HG03354 (cell line): ENCODE results near the gene CHN2.

Source experiments
- ATAC-seq: cut with Tn5 transposase; IDR thresholded peaks from one replicate; pipeline ENCODE4 v1.9.1; 2021; ENCODE audit warnings: mild to moderate bottlenecking; ENCODE audit not compliant: unreplicated experiment, poor library complexity, severe bottlenecking

Gene CHN2

DNA sequence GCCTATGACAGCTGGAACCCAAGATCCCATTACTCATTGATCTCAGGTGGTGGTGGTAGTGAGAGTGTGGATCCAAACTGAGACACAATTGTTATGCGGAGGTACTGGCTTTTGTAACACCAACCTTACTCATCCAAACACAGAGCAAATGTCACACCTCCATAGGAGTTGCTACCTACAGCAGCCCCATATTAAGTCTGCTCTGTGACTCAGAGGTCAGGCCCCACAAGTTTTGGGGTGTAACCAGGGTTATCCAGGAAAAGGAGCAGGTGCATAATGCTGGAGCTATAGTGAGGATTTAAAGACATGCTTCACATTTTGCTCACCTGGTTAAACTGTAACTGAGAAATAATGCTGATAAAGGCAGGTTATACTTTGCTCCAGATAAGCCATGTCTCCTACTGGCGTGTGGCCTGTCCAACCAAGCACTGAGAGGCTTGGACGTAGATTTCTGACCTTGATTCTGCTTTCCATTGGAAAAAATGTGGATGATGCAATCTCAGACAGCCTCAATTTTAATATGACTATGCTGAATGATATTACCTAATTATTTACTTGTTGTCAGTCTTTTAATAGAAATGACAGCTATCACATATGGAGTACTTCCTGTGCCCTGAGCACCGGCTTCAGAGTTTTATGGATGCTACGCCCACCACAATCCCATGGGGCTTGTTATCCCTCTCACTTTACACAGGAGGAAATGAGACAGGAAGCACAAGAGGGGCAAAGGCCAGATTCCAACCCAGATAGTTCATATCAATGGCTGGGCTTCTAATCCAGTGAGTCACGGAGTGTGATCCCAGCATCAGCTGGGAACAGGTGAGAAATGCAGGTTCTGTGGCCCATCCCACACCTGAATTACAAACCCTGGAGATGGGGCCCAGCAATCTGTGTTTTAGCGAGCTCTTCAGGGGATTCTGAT lies 181.3 kb downstream of the CHN2 start:
- ATAC-seq = no peak

DNA sequence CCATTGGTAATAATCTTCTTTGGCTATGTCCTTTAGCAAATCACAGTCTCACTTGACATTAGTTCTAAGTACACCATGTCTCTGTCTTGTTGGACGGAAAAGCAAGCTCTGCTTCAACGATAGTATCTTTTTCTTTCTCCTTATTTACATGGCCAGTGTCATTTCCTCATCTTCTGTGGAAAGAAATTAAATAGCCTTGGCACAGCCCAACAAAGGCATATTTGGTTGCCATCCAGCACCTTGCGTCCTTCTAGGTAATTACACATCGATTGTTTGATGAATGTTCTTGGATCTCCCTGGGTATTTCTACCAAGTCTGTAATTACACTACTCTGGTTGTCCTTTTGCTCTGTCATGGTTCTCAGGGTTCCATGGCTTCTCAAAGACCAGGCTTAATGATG lies 183.1 kb downstream of the CHN2 start:
- no peak for ATAC-seq

DNA sequence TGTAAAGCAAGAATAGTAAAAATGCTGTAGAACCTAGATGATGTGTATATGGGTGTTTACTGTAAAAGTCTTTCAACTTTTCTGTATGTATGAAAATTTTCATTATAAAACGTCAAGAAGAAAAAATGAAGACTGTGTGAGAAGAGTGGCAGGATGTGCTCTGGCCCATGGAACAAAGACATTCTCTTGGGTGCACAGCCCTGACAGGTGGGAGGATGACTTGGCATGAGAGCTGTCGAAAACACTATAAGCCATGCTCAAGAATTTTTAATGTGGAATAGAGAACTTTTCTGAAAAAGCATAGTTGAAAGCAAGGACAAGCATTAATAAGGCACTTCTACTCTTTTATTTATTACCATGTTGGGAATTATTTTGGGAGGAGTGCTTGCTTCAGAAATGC lies 185.0 kb downstream of the CHN2 start:
- no peak for ATAC-seq

DNA sequence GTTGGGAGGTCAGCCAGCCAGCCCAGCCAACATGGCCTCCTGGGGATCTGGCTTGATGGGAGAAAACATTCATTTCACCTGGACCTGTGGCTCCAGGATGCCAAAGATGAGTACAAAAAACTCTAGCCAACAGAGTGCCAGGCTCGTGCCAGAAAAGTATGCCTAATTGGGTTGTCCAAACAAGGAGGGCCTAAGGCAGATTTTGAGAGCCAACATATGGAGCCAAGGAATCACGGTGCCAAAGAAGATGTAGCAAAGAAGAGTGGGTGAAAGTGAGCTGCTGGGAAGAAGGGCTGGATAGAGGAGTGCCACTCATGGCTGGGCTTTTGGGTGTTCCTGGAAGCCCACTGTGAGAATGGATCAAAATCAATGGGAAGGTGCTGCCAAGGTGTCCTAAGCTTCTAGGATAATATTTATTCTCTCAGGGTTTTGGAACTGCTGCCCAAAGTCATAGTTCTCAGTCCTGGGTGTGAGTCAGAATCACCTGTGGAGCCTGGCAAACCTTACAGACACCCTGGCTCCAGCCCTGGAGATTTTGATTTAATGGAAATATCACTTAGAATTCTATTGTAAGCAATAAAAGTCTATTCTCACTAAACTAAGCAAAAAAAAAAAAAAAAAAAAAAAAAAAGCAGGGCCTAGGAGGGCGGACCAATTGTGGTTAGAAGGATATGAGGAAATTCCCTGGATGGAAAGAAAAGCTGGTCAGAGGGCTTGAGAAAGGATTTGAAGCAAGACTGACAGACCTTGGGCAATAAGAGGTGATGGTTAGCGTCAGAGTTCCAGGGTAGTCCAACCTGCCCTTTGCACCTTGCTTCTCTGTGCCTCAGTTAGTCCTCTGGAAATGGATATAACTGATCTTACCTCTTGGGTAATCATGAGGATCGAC lies 186.9 kb downstream of the CHN2 start:
- ATAC-seq = no peak

DNA sequence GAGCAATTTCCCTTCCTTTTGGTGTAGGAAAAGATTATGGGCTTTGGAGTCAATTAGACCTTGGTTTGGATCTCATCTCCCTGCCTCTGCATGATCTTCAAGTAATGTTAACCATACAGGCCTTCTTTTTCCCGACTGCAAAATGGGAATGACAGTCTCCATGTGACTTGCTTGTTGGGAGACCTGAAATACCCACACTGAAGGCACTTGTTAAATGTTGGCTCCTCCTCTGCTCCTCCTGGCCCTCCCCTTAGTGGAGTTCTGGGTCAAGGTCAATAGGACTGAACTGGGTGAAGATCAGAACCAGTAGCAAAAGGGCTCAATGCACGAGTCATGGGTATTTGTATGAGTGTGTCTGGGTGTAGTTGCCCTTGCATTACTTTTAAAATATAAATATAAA lies 189.7 kb downstream of the CHN2 start:
- no peak for ATAC-seq

DNA sequence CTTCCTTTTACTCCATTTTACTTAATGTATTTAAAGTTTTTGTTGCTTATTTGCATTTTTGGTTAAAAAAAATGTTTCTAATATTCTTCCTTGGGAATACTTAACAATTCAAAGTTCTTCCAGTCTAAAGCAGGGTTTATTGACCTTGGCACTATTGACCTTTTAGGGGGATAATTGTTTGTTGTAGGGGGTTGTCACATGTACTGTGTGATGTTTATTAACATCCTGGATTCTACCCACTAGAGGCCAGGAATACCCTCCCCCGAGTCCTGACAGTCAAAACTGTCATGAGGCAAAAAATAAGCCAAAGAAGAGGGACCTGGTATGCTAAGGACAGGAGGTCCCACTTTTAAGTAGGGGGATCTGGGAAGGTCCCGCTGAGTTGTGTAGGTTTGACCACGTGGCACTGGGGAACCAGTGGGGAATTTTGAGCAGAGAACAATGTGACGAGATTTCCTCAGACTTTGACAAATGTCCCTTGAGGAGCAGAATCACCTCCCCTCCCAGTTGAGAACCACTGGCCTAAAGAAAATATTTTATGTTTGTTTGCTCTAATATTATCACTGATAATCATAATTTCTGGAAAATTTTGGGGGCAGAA lies 190.7 kb downstream of the CHN2 start:
- ATAC-seq = no peak

DNA sequence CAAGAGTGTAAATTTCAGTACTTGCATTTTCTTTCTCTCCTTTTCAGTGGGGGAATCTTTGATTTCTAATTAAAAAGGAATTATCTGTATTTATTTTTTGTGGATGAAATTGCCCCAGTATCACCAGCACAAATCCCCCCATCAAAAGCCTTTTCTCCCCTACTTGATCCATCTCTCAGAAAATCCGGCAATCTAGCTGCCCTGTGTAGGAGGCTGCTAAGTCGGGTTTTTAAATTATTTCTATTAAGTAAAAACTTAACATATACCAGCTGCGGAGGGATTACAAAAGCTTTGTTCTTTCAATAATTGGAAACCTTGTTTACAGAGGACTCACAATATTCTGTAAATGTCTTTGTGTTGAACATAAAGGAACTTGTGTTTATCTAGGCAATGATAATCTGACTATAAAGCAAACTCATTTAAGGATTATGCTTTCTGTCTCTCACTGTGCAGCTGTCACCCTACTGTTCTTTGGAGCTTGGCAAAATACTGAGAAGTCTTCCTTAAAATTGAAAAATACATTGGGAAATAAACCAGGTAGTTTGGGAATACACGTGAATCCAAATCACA lies 191.7 kb downstream of the CHN2 start:
- no peak for ATAC-seq

DNA sequence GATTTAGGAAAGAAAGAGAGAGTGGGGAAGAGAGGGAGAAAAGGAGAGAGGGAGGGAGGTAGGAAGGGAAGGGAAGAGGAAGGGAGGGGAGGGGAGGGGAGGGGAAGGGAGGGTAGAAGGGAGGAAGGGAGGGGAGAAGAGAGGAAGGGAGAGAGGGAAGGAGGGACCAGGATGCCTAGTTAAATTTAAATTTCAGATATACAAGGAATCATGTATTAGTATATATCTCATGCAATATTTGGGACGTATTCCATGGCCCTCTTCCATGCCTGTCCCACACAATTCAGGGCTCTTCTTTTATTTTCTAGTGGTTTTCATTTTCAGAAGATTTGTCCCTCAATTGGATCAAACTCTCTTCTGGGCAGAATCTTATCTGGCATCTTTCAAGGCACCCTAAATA lies 196.7 kb downstream of the CHN2 start:
- ATAC-seq = no peak

DNA sequence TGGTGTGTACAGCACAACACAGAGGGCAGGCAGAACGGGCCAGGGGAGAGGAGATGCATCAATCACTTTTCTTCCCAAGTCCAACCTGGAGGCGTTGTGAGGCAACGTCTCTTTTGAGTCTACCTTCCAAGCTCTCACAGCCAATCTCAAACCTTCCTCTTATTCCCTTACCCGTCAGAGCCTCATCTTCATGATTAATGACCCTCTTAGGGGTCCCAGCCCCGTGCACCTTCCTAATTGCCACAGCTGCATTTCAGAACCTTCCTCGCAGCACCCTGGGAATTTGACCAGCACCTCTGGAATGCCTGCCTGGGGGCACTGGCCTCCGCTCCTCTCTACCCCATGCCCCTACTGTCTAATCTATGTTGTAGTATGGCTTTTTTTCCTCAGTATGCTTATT lies 199.7 kb downstream of the CHN2 start:
- no peak for ATAC-seq

DNA sequence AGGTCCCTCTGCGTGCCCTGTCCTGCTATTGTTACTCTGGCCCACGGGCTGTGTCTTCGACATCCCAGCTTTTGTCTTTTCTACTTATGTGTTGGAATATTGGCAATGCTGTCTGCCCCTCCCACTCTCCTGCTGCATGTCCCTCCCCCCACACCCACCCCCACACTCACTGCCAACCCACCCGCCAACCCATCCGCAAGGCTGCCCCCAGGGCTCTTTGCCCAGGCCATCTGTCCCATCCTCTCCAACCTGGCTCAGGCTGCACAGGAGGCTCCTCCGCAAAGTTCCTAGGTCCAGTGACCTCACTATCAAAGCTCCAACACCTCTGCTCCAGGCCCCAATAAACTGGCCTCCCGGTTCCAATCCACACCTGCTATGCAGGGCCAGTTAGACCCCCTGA lies 202.0 kb downstream of the CHN2 start:
- ATAC-seq = no peak

DNA sequence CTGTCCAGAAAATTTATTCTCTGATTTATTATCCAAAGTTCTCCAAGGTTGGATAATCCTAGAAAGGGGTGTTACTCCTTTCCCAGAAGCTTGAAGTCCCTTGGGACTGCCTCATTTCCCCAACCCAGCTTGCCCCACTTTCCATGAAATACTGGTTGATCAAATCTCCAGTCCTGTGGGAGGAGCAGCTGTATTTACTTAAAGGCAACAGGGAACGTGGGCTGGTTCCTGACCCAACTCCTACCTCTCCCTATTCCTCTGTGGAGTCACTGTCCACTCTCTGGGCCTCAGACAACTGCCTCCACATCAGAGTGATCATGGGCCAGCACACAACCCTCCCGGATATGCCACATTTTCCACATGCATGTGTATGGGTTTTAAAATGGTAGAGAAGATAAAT lies 202.8 kb downstream of the CHN2 start:
- no peak for ATAC-seq

DNA sequence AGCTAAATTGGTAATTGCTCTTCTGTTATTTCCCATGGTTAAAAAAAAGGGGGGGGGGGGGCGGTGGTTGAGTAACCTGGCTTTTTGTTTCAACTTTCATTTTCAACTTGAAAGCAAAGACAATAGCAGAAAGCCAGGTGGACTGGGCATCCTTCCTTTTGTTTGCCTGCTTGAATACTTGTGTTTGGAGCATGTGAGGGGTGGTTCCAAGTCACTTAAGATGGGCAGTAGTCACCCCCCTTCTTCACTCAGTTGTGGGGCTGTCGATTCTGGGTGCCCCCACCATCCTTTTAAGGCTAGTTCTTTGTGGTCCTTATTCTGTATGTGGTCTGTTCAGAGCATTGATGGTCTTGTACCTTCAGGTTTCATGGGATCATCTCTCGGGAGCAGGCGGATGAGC lies 203.4 kb downstream of the CHN2 start:
- ATAC-seq = no peak

DNA sequence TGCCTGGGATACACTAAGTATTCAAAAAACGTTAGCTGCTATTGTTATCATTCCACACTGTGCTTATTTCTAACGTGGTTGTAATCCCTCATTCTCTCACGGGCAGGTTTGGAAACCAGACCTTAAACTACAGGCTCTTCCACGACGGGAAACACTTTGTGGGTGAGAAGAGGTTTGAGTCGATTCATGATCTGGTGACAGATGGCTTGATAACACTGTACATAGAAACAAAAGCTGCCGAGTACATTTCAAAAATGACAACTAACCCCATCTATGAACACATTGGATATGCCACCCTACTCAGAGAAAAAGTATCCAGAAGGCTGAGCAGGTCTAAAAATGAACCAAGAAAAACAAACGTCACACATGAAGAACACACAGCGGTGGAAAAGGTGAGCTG lies 205.9 kb downstream of the CHN2 start:
- ATAC-seq = no peak

DNA sequence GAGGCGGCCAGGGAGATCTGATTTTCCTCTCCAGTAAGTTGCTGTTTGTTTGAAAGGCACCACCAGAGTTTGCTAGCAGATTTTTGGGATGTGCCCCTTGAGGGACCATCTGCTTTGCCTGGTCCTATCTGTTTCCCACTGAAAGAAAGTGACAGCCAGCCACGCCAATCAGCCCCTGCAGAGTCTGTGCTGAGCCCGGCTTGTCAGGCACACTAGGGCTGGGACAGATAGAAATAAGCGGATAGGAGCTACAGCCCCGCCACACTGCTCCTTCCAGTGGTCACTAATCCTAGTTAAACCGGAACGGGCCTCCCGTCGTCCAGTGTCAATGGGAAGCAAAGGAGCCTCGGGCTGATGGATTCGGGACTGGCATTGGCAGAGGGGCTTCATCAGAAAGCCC lies 207.2 kb downstream of the CHN2 start:
- ATAC-seq = no peak

DNA sequence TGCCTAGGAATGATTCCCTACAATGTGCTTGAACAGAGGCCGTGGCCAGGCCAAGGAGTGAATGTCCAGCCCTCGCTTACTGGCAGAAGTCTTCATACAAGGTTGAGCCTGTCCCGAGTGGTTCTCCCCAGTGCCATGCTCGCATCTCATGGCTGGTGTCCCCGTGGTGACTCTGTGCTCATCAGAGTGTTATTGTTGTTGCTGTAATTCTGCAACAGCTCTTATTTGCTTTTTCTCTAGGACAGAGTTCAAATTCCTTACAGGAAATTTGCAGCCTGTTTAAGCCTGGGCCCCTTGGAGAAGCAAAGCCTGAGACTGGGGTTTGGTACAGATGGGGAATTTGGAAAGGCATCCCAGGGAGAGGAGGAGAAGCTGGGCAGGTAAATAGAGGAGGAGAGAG lies 211.3 kb downstream of the CHN2 start:
- no peak for ATAC-seq

DNA sequence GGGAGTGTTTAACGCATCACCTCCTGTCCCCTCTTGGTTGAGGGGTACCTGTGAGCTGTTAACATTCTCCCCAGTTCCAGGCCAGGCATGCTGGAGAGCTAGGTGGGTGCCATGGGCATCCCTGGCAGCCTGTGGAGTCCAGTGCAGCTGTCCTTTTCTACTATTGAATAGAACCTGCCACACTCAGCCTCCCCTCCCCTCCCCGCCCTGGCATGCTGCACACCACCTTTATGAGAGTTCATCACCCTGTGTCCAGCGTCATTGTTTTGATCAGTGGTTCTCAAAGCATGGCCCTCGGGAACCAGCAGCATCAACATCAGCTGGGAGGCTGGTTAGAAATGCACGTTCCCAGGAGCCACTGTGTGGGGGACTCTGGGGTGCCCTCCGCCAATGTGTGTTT lies 211.8 kb downstream of the CHN2 start:
- ATAC-seq = no peak

DNA sequence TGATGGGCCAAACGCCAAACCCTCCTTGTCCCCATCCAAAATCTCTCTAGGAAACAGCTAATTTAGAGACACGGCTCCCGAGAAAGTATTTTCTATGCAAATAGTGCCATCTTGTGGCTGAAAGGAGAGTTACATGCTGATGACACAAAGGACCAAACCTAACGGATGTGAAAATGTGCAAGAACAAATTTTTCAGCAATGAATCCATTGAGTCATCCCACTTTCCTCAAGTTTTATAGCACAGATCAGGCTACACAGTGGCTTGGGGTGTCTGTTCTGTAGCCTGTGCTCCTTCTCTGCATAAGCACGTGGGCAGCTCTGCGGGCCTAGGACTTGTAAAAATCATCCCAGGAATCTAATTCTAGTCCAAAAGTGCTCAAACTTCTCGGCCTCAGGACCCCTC lies 214.3 kb downstream of the CHN2 start:
- ATAC-seq = peak; percentile 80

DNA sequence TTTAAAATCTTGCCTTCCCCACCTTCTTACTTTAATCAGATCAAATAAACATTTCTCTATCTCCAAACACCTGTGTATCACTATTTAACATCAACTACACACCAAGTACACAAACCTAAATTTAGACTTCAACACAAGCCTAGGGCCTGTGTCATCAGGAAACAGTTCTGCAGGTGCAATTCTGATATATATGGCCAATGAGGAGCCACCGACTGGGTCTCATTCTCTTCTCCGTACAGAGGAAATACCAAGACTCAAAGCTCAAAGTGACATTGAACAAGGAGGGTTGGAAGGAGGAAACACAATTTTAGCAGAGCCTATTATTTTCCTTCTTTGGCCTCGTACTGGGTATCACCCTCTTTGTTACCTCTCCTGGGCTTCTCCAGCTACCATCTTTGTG lies 216.4 kb downstream of the CHN2 start:
- no peak for ATAC-seq

DNA sequence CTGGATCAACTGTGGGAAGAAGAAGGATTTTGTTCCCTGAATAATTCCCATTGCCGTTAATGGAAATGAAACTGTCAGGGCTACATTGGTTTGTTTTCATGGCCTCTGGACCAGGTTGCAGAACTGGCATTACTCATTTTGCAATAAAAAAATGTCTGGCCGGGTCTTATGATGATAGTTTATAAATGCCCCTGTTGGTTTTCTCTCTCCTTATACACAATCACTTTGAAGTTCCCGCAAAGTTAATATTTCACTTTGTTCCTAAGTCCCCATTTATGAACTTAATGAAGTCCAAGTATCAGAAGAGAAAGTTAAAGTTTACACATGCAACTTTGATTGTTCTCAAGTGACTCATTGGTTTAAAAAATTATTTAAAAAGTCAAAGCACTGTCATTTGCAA lies 218.3 kb downstream of the CHN2 start:
- ATAC-seq = no peak

DNA sequence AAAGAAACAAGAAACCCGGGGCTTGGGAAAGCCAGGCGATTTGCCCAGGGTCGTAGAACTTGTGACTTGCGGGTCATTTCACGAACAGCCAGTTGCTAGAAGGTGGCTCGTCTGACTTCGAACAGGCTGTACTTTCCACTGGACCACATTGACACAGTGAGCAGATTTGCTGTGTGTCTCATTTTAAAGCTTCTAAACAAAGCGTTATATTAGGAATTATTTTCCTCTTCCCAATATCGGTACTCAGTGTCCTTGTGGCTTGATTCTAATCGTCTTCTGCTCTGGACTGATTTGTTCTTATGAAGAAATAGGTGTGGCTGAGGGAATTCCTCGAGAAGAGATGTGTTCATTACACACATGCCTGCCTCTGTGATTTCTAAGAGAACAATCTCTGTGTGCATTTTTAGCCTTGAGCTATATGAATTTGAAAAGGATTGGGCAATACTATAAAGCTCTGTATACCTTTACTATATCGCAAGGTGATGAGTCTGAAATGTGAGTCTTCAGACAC lies 219.1 kb downstream of the CHN2 start:
- no peak for ATAC-seq
